Stomach (tissue), 9 donors: ENCODE data around the gene LILRA1. TPM values are rescaled to one million over a fixed set of nuclear protein-coding genes. Genes with fewer than 3 reads are reported as not detected.
A peak's percentile ranks its signal among the peaks of the same experiment; 100 is the strongest.

Source experiments
- DNase-seq, 2 donors: peaks; one replicate each; pipeline versions ENCODE4 v3.0.0 to v3.0.0-alpha.2; 2013 to 2019
- H3K27ac ChIP-seq, 5 donors: fragments of 200-600 bp in 4 of 5; sonication (generic) in 4 of 5; one replicate each; pipeline ENCODE4 v1.5.1; 2013 to 2019; ENCODE audit warnings: mild to moderate bottlenecking in 1 of 5, moderate library complexity in 1 of 5
- H3K27me3 ChIP-seq, 3 donors: fragments of 200-600 bp; sonication (generic); one replicate each; pipeline ENCODE4 v1.5.1; 2017 to 2019; ENCODE audit warnings: mixed run types in 1 of 3
- H3K36me3 ChIP-seq, 4 donors: fragments of 200-600 bp; sonication (generic); 1 replicate in 3 of 4; 2 replicates in 1 of 4; pipeline ENCODE4 v1.5.1; 2016 to 2019
- H3K4me1 ChIP-seq, 4 donors: fragments of 200-600 bp; sonication (generic); one replicate each; pipeline ENCODE4 v1.5.1; 2016 to 2019
- H3K4me3 ChIP-seq, 4 donors: fragments of 200-600 bp; sonication (generic) in 3 of 4; one replicate each; pipeline ENCODE4 v1.5.1; 2016 to 2019; ENCODE audit warnings: mild to moderate bottlenecking in 1 of 4
- H3K9me3 ChIP-seq, 4 donors: fragments of 200-600 bp; sonication (generic); one replicate each; pipeline ENCODE4 v1.5.1; 2016 to 2019
- CTCF ChIP-seq, 7 experiments: fragments of 450-650 bp in 4 of 7; fragments of 200-600 bp in 3 of 7; sonication (generic) in 3 of 7; IDR thresholded peaks; one replicate each; pipeline ENCODE4 v1.5.1; 2016 to 2019; ENCODE audit warnings: antibody characterized with exemption in 7 of 7, control low read depth in 2 of 7, mild to moderate bottlenecking in 1 of 7
- EP300 ChIP-seq: sonication (generic); formaldehyde crosslinking; IDR thresholded peaks from one replicate; pipeline ENCODE4 v1.6.1; 2017; ENCODE audit warnings: antibody characterized with exemption
- POLR2A ChIP-seq, 4 donors: fragments of 450-650 bp; IDR thresholded peaks; one replicate each; pipeline ENCODE4 v1.6.1; 2016; ENCODE audit warnings: antibody characterized with exemption in 4 of 4, control low read depth in 2 of 4, mild to moderate bottlenecking in 1 of 4, moderate library complexity in 1 of 4
- POLR2AphosphoS5 ChIP-seq, 3 donors: sonication (generic); formaldehyde crosslinking; IDR thresholded peaks; one replicate each; pipeline ENCODE4 v1.6.1; 2016; ENCODE audit warnings: antibody characterized with exemption in 3 of 3
- WGBS, 5 donors: extraction: QIAGEN DNeasy Blood & Tissue Kit in 3 of 5; methylation state at CpG; one replicate each; pipeline versions ENCODE4 v1.1.5 to v1.1.7; 2013 to 2018; 5-methylcytosine and 5-hydroxymethylcytosine counted together
- intact Hi-C: fragments of 100-400 bp; cut with DNase I; formaldehyde crosslinking; loops from one replicate; pipeline ENCODE4 v1.15.1; 2023; ENCODE audit warnings: low total_unique reads
- polyA plus RNA-seq, 3 donors: library from polyadenylated mRNA; stranded (reverse); fragments of 200-250 nt; gene quantifications; one replicate each; pipeline ENCODE4 v1.2.3, GENCODE V29; 2013
- total RNA-seq, 5 donors: library from RNA; depleted of rRNA; stranded (reverse); fragments of >200 nt; gene quantifications; one replicate each; pipeline versions ENCODE4 v1.1.0 to v1.2.3, GENCODE V29; 2014 to 2016
- donor health status: healthy with polysubstance abuse.
- donor health status: Bipolar disorder and iron deficiency.
- donor health status: healthy.

Gene LILRA1
- total and polyA plus RNA-seq, 8 donors: 0.25 to 0.62 (median 0.31) TPM; not detected in 5

GRCh38 chr19:54551950-54552912, 41.2 kb upstream of the LILRA1 start:
- H3K9me3 ChIP-seq: no peaks in the 10 kb centered on the region
- H3K4me1 ChIP-seq: no peaks in the 10 kb centered on the region
- TF ChIP-seq POLR2A (IDR thresholded peaks at IDR 0.05) (no peak), EP300 (no peak), CTCF (IDR thresholded peaks at IDR 0.05) (no peak), POLR2AphosphoS5 (IDR thresholded peaks at IDR 0.05) (no peak)
- H3K27me3 ChIP-seq: peaks cover 0 to 26% (median 0%) of the 10 kb centered on the region in 3 donors
- H3K36me3 ChIP-seq: no peaks in the 10 kb centered on the region
- intact Hi-C loops: no loop called here
- DNase-seq: peak in 1 of 2 donors; percentile 7
- no peak overlapping the region for H3K4me3 ChIP-seq
- 75 to 83% (median 80%) methylated on average over 22 of the region's 22 CpGs for WGBS, 5 donors
- no peak overlapping the region for H3K27ac ChIP-seq

DNA sequence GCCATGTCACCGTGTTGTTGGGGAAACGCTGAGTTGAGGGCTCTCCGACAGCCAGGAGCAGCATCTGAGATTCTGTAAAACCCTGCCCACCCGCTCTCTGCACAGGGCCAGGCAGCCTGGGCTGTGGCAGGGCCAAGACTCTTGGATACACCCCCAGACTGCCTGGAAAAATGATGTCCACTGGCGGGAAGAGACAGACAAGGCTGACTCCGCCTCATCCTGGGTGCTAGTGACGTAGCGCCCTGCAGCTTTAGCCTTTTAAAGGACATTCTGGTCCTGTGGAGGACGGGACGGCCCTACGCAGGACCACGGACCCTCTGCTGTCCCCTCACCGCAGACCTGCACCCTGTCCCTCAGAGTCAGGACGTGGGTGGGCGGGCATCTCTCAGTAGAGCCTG, 40.5 kb upstream of the LILRA1 start:
- H3K4me3 ChIP-seq: no peak overlapping the region
- 83 to 88% (median 83%) methylated on average over 10 to 15 of the region's 15 CpGs for WGBS, 5 donors
- H3K27ac ChIP-seq: no peak overlapping the region
- peaks cover 0 to 30% (median 0%) of the 10 kb centered on the region in 3 donors for H3K27me3 ChIP-seq
- no peaks in the 10 kb centered on the region for H3K36me3 ChIP-seq
- no peaks in the 10 kb centered on the region for H3K4me1 ChIP-seq
- H3K9me3 ChIP-seq: no peaks in the 10 kb centered on the region
- no peak for DNase-seq
- TF ChIP-seq POLR2A (IDR thresholded peaks at IDR 0.05) (no peak), POLR2AphosphoS5 (IDR thresholded peaks at IDR 0.05) (no peak), EP300 (no peak), CTCF (IDR thresholded peaks at IDR 0.05) (no peak)
- intact Hi-C loops: no loop called here

GRCh38 chr19:54554006-54554405, 39.4 kb upstream of the LILRA1 start:
- DNase-seq: no peak
- H3K27me3 ChIP-seq: peaks cover 0 to 40% (median 0%) of the 10 kb centered on the region in 3 donors
- no peak overlapping the region for H3K27ac ChIP-seq
- 60 to 89% (median 78%) methylated on average over 10 of the region's 10 CpGs for WGBS, 5 donors
- no peaks in the 10 kb centered on the region for H3K4me1 ChIP-seq
- H3K4me3 ChIP-seq: no peak overlapping the region
- intact Hi-C loops: no loop called here
- no peaks in the 10 kb centered on the region for H3K9me3 ChIP-seq
- no peaks in the 10 kb centered on the region for H3K36me3 ChIP-seq
- TF ChIP-seq CTCF (IDR thresholded peaks at IDR 0.05): no peak
- no peak for TF ChIP-seq EP300
- no peak for TF ChIP-seq POLR2A (IDR thresholded peaks at IDR 0.05)
- TF ChIP-seq POLR2AphosphoS5 (IDR thresholded peaks at IDR 0.05): no peak

DNA sequence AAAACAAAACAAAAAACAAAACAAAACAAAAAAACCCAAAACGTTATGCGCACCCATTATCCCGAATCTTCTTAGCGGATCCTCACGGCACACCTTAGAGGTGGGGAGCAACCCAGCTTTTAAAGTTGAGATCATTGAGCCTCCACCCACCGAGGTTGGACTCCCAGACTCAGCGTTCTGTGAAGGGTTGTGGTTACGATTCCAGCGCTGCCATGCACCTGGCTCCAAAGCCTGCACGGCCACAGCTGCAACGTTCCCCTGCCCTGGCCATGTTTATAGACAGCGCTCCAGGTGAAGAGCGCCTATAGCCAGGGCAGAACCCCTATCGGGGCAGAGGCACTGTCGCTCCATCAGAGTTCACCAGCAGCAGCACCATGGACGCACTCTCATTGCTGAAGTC, 38.5 kb upstream of the LILRA1 start:
- peaks cover 0 to 31% (median 0%) of the 10 kb centered on the region in 3 donors for H3K27me3 ChIP-seq
- no peak overlapping the region for H3K27ac ChIP-seq
- no peaks in the 10 kb centered on the region for H3K36me3 ChIP-seq
- DNase-seq: no peak
- no peaks in the 10 kb centered on the region for H3K9me3 ChIP-seq
- H3K4me3 ChIP-seq: no peak overlapping the region
- H3K4me1 ChIP-seq: no peaks in the 10 kb centered on the region
- TF ChIP-seq EP300 (no peak), POLR2AphosphoS5 (IDR thresholded peaks at IDR 0.05) (no peak), CTCF (IDR thresholded peaks at IDR 0.05) (no peak)
- intact Hi-C loops: no loop called here
- 82 to 91% (median 87%) methylated on average over 11 to 16 of the region's 16 CpGs for WGBS, 5 donors
